ENCODE data around the gene PSMB3. TPM values are rescaled to one million over a fixed set of nuclear protein-coding genes. Genes with fewer than 3 reads are reported as not detected.

PSMB3 gene
- total RNA-seq, 1 experiment from 2014 or later = 346 TPM

DNA sequence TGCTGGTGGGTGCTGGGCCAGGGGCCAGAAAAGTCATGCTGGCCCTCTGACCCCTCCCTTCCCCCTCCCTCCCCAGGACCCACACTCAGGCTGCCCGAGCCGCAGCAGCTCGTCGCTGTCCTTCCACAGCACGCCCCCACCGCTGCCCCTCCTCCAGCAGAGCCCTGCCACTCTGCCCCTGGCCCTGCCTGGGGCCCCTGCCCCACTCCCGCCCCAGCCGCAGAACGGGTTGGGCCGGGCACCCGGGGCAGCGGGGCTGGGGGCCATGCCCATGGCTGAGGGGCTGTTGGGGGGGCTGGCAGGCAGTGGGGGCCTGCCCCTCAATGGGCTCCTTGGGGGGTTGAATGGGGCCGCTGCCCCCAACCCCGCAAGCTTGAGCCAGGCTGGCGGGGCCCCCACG is 30.7 kb upstream of the PSMB3 start:
- Histone ChIP-seq H3K27me3 (ENCODE audit: insufficient read depth, low read length) (no peaks in the 10 kb centered on the region), H3K9ac (ENCODE audit: low read length) (no peak overlapping the region), H3K27ac (ENCODE audit: low read depth, low read length) (no peak overlapping the region), H3K4me1 (ENCODE audit: control insufficient read depth in 1 of 2, insufficient read depth in 2 of 2, low read length in 2 of 2) (peaks cover 5 to 19% of the 10 kb centered on the region in 2 experiments), H3K4me2 (ENCODE audit: low read length) (no peak overlapping the region), H3K4me3 (replicated peaks in 1 of 2; ENCODE audit: low read depth in 1 of 2, low read length in 2 of 2) (no peak overlapping the region), H3K79me2 (ENCODE audit: insufficient read depth, low read length) (no peaks in the 10 kb centered on the region), H3K9me3 (ENCODE audit: control insufficient read depth in 1 of 2, insufficient read depth in 1 of 2, low read depth in 1 of 2, low read length in 2 of 2) (no peaks in the 10 kb centered on the region), H4K20me1 (ENCODE audit: insufficient read depth) (no peaks in the 10 kb centered on the region), H3K9me2 (ENCODE audit: insufficient read depth) (no peaks in the 10 kb centered on the region), H3K36me3 (ENCODE audit: control insufficient read depth in 1 of 2, insufficient read depth in 2 of 2, low read length in 2 of 2) (peaks cover 14 to 18% of the 10 kb centered on the region in 2 experiments), H2AFZ (ENCODE audit: low read depth, low read length, poor library complexity, severe bottlenecking) (no peak overlapping the region)
- POLR2A ChIA-PET = no interaction called here
- no TSS peak for BruUV-seq (replicated peaks)
- no peak for ATAC-seq
- RAD21 ChIA-PET (ENCODE audit: low non-redundant PET in 1 of 2, low total read pairs in 2 of 2, uncharacterized antibody in 2 of 2, unreplicated experiment in 2 of 2) = no interaction called here
- intact Hi-C loops (cut with micrococcal nuclease) = no loop called here
- TF ChIP-seq SP1 (IDR thresholded peaks at IDR 0.05; ENCODE audit: low read depth) = no peak
- no peak for TF ChIP-seq ZFX (IDR thresholded peaks at IDR 0.05)
- no peak for TF ChIP-seq CEBPB (IDR thresholded peaks at IDR 0.05; ENCODE audit: low read depth)
- no peak for TF ChIP-seq ELF1 (IDR thresholded peaks at IDR 0.05; ENCODE audit: borderline replicate concordance, low read depth)
- TF ChIP-seq RAD21 (IDR thresholded peaks at IDR 0.05; ENCODE audit: low read depth) = no peak
- no peak for TF ChIP-seq JUND (IDR thresholded peaks at IDR 0.05)
- TF ChIP-seq YY1 (IDR thresholded peaks at IDR 0.05; ENCODE audit: extremely low read depth, insufficient replicate concordance, low read depth, low read length) = no peak
- TF ChIP-seq, protein P1, sequence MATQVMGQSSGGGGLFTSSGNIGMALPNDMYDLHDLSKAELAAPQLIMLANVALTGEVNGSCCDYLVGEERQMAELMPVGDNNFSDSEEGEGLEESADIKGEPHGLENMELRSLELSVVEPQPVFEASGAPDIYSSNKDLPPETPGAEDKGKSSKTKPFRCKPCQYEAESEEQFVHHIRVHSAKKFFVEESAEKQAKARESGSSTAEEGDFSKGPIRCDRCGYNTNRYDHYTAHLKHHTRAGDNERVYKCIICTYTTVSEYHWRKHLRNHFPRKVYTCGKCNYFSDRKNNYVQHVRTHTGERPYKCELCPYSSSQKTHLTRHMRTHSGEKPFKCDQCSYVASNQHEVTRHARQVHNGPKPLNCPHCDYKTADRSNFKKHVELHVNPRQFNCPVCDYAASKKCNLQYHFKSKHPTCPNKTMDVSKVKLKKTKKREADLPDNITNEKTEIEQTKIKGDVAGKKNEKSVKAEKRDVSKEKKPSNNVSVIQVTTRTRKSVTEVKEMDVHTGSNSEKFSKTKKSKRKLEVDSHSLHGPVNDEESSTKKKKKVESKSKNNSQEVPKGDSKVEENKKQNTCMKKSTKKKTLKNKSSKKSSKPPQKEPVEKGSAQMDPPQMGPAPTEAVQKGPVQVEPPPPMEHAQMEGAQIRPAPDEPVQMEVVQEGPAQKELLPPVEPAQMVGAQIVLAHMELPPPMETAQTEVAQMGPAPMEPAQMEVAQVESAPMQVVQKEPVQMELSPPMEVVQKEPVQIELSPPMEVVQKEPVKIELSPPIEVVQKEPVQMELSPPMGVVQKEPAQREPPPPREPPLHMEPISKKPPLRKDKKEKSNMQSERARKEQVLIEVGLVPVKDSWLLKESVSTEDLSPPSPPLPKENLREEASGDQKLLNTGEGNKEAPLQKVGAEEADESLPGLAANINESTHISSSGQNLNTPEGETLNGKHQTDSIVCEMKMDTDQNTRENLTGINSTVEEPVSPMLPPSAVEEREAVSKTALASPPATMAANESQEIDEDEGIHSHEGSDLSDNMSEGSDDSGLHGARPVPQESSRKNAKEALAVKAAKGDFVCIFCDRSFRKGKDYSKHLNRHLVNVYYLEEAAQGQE (IDR thresholded peaks at IDR 0.05; ENCODE audit: low read depth) = no peak
- no peak for TF ChIP-seq SIN3A (IDR thresholded peaks at IDR 0.05; ENCODE audit: low read depth)
- TF ChIP-seq, protein P2, sequence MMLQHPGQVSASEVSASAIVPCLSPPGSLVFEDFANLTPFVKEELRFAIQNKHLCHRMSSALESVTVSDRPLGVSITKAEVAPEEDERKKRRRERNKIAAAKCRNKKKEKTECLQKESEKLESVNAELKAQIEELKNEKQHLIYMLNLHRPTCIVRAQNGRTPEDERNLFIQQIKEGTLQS (IDR thresholded peaks at IDR 0.05) = no peak
- no peak for TF ChIP-seq EZH2 (IDR thresholded peaks at IDR 0.05)
- TF ChIP-seq EZH2phosphoT487 (IDR thresholded peaks at IDR 0.05; ENCODE audit: borderline replicate concordance) = no peak
- TF ChIP-seq CBX3 (IDR thresholded peaks at IDR 0.05; ENCODE audit: low read depth) = no peak
- CTCF ChIA-PET = no interaction called here
- DNase-seq (ENCODE audit: low read depth, low spot score) = no peak

Data from HCT116 (cell line).